ENCODE data around the gene TTC34. TPM values are rescaled to one million over a fixed set of nuclear protein-coding genes. Genes with fewer than 3 reads are reported as not detected.
"Not testable (repeated sequence)": the region's sequence is repeated elsewhere in the genome, so short reads cannot be mapped to it uniquely, and the experiment has no call there.

TTC34 gene
- total and polyA plus RNA-seq, 3 experiments from 2014 or later = 0.17 to 1.1 (median 1.1) TPM

DNA sequence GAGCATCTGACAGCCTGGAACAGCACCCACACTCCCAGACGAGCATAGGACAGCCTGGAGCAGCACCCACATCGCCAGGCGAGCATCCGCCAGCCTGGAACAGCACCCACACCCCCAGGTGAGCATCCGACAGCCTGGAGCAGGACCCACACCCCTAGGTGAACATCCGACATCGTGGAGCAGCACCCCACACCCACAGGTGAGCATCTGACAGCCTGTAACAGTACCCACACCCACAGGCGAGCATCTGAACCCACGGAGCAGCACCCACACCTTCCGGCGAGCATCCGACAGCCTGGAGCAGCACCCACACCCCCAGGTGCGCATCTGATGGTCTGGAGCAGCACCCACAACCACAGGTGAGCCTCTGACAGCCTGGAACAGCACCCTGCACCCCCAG, 44.0 kb downstream of the TTC34 start:
- H3K9me3 ChIP-seq (ENCODE audit: low read length); CTCF ChIA-PET; H3K4me1 Mint-ChIP-seq; H3K27me3 Mint-ChIP-seq; H3K27ac ChIP-seq (ENCODE audit: low read depth, low read length); H3K4me3 Mint-ChIP-seq; H3K27me3 ChIP-seq (ENCODE audit: insufficient read depth, low read length, poor library complexity, severe bottlenecking); H3K36me3 ChIP-seq (ENCODE audit: insufficient read depth, low read length); POLR2A ChIA-PET; H3K9me3 Mint-ChIP-seq; H3K4me1 ChIP-seq (ENCODE audit: insufficient read depth, low read length); H3K36me3 Mint-ChIP-seq; DNase-seq; H3K27ac Mint-ChIP-seq; H3K4me3 ChIP-seq (ENCODE audit: low read length): not testable (repeated sequence)

DNA sequence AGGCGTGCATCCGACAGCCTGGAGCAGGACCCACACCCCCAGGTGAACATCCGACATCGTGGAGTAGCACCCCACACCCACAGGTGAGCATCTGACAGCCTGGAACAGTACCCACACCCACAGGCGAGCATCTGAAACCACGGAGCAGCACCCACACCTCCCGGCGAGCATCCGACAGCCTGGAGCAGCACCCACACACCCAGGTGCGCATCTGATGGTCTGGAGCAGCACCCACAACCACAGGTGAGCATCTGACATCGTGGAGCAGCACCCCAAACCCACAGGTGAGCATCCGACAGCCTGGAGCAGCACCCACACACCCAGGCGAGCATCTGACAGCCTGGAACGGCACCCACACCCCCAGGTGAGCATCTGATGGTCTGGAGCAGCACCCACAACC, 46.1 kb downstream of the TTC34 start:
- CTCF ChIA-PET; POLR2A ChIA-PET; H3K27me3 Mint-ChIP-seq; H3K36me3 ChIP-seq (ENCODE audit: insufficient read depth, low read length); H3K4me3 ChIP-seq (ENCODE audit: low read length); H3K9me3 ChIP-seq (ENCODE audit: low read length); H3K36me3 Mint-ChIP-seq; DNase-seq; H3K27ac ChIP-seq (ENCODE audit: low read depth, low read length); H3K27ac Mint-ChIP-seq; H3K27me3 ChIP-seq (ENCODE audit: insufficient read depth, low read length, poor library complexity, severe bottlenecking); H3K4me3 Mint-ChIP-seq; H3K4me1 ChIP-seq (ENCODE audit: insufficient read depth, low read length); H3K4me1 Mint-ChIP-seq; H3K9me3 Mint-ChIP-seq: not testable (repeated sequence)

DNA sequence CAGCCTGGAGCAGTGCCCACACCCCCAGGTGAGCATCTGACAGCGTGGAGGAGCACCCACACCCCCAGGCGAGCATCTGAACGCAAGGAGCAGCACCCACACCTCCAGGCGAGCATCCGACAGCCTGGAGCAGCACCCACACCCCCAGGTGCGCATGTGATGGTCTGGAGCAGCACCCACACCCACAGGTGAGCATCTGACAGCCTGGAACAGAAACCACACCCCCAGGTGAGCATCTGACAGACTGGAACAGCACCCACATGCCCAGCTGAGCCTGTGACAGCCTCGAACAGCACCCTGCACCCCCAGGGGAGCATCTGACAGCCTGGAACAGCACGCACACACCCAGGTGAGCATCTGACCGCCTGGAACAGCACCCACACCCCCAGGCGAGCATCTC, 46.9 kb downstream of the TTC34 start:
- DNase-seq; H3K36me3 Mint-ChIP-seq; H3K27ac ChIP-seq (ENCODE audit: low read depth, low read length); H3K27me3 ChIP-seq (ENCODE audit: insufficient read depth, low read length, poor library complexity, severe bottlenecking); H3K4me3 Mint-ChIP-seq; H3K27me3 Mint-ChIP-seq; H3K4me1 ChIP-seq (ENCODE audit: insufficient read depth, low read length); POLR2A ChIA-PET; H3K9me3 Mint-ChIP-seq; CTCF ChIA-PET; H3K36me3 ChIP-seq (ENCODE audit: insufficient read depth, low read length); H3K4me1 Mint-ChIP-seq; H3K27ac Mint-ChIP-seq; H3K4me3 ChIP-seq (ENCODE audit: low read length); H3K9me3 ChIP-seq (ENCODE audit: low read length): not testable (repeated sequence)

DNA sequence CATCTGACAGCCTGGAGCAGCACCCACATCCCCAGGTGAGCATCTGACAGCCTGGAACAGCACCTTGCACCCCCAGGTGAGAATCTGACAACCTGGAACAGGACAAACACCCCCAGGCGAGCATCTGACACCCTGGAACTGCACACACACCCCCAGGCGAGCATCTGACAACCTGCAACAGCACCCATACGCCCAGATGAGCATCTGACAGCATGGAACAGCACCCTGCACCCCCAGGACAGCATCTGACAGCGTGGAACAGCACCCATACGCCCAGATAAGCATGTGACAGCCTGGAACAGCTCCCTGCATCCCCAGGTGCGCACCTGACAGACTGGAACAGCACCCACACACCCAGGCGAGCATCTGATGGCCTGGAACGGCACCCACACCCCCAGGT, 49.0 kb downstream of the TTC34 start:
- CTCF ChIA-PET; H3K27ac ChIP-seq (ENCODE audit: low read depth, low read length); H3K27me3 Mint-ChIP-seq; POLR2A ChIA-PET; H3K4me1 Mint-ChIP-seq; H3K4me1 ChIP-seq (ENCODE audit: insufficient read depth, low read length); H3K9me3 ChIP-seq (ENCODE audit: low read length); H3K9me3 Mint-ChIP-seq; H3K27ac Mint-ChIP-seq; H3K36me3 ChIP-seq (ENCODE audit: insufficient read depth, low read length); H3K4me3 ChIP-seq (ENCODE audit: low read length); H3K4me3 Mint-ChIP-seq; H3K36me3 Mint-ChIP-seq; H3K27me3 ChIP-seq (ENCODE audit: insufficient read depth, low read length, poor library complexity, severe bottlenecking); DNase-seq: not testable (repeated sequence)

DNA sequence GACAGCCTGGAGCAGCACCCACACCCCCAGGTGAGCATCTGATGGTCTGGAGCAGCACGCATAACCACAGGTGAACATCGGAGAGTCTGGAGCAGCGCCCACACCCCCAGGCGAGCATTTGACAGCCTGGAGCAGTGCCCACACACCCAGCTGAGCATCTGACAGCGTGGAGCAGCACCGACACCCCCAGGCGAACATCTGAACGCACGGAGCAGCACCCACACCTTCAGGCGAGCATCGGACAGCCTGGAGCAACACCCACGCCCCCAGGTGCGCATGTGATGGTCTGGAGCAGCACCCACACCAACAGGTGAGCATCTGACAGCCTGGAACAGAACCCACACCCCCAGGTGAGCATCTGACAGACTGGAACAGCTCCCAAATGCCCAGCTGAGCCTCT, 49.6 kb downstream of the TTC34 start:
- H3K4me3 Mint-ChIP-seq; H3K36me3 ChIP-seq (ENCODE audit: insufficient read depth, low read length); H3K4me1 ChIP-seq (ENCODE audit: insufficient read depth, low read length); H3K27me3 Mint-ChIP-seq; H3K36me3 Mint-ChIP-seq; H3K9me3 Mint-ChIP-seq; H3K27me3 ChIP-seq (ENCODE audit: insufficient read depth, low read length, poor library complexity, severe bottlenecking); H3K4me1 Mint-ChIP-seq; CTCF ChIA-PET; H3K9me3 ChIP-seq (ENCODE audit: low read length); H3K27ac ChIP-seq (ENCODE audit: low read depth, low read length); H3K27ac Mint-ChIP-seq; H3K4me3 ChIP-seq (ENCODE audit: low read length); DNase-seq; POLR2A ChIA-PET: not testable (repeated sequence)

DNA sequence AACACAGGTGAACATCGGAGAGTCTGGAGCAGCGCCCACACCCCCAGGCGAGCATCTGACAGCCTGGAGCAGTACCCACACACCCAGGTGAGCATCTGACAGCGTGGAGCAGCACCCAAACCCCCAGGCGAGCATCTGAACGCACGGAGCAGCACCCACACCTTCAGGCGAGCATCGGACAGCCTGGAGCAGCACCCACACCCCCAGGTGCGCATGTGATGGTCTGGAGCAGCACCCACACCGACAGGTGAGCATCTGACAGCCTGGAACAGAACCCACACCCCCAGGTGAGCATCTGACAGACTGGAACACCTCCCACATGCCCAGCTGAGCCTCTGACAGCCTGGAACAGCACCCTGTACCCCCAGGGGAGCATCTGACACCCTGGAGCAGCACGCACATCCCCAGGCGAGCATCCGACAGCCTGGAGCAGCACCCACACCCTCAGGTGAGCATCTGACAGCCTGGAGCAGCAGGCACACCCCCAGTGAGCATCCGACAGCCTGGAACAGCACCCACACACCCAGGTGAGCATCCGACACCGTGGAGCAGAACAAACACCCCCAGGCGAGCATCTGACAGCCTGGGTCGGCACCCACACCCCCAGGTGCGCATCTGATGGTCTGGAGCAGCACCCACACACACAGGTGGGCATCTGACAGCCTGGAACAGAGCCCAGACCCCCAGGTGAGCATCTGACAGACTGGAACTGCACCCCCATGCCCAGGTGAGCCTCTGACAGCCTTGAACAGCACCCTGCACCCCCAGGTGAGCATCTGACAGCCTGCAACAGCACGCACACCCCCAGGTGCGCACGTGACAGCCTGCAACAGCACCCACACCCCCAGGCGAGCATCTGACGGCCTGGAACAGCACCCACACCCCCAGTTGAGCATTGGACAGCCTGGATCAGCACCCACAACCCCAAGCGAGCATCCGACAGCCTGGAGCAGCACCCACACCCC, 50.4 kb downstream of the TTC34 start:
- POLR2A ChIA-PET; DNase-seq; H3K9me3 ChIP-seq (ENCODE audit: low read length); H3K27ac ChIP-seq (ENCODE audit: low read depth, low read length); H3K4me3 Mint-ChIP-seq; H3K27me3 ChIP-seq (ENCODE audit: insufficient read depth, low read length, poor library complexity, severe bottlenecking); H3K27ac Mint-ChIP-seq; H3K27me3 Mint-ChIP-seq; H3K4me1 ChIP-seq (ENCODE audit: insufficient read depth, low read length); H3K9me3 Mint-ChIP-seq; H3K4me3 ChIP-seq (ENCODE audit: low read length); H3K36me3 Mint-ChIP-seq; H3K36me3 ChIP-seq (ENCODE audit: insufficient read depth, low read length); CTCF ChIA-PET; H3K4me1 Mint-ChIP-seq: not testable (repeated sequence)

DNA sequence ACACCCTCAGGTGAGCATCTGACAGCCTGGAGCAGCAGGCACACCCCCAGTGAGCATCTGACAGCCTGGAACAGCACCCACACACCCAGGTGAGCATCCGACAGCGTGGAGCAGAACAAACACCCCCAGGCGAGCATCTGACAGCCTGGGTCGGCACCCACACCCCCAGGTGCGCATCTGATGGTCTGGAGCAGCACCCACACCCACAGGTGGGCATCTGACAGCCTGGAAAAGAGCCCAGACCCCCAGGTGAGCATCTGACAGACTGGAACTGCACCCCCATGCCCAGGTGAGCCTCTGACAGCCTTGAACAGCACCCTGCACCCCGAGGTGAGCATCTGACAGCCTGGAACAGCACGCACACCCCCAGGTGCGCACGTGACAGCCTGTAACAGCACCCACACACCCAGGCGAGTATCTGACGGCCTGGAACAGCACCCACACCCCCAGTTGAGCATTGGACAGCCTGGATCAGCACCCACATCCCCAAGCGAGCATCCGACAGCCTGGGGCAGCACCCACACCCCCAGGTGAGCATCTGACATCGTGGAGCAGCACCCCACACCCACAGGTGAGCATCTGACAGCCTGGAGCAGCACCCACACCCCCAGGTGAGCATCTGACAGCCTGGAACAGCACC, 51.3 kb downstream of the TTC34 start:
- H3K4me3 Mint-ChIP-seq; H3K27ac Mint-ChIP-seq; POLR2A ChIA-PET; H3K27ac ChIP-seq (ENCODE audit: low read depth, low read length); H3K9me3 Mint-ChIP-seq; H3K36me3 Mint-ChIP-seq; H3K4me1 Mint-ChIP-seq; DNase-seq; H3K9me3 ChIP-seq (ENCODE audit: low read length); H3K4me3 ChIP-seq (ENCODE audit: low read length); H3K4me1 ChIP-seq (ENCODE audit: insufficient read depth, low read length); H3K27me3 ChIP-seq (ENCODE audit: insufficient read depth, low read length, poor library complexity, severe bottlenecking); H3K36me3 ChIP-seq (ENCODE audit: insufficient read depth, low read length); H3K27me3 Mint-ChIP-seq; CTCF ChIA-PET: not testable (repeated sequence)

DNA sequence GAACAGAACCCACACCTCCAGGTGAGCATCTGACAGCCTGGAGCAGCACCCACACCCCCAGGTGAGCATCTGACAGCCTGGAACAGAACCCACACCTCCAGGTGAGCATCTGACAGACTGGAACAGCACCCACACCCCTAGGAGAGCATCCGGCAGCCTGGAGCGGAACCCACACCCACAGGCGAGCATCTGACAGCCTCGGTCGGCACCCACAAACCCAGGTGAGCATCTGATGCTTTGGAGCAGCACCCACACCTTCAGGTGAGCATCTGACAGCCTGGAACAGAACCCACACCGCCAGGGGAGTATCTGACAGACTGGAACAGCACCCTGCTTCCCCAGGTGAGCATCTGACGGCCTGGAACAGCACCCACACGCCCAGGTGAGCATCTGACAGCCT, 52.9 kb downstream of the TTC34 start:
- H3K9me3 ChIP-seq (ENCODE audit: low read length); H3K36me3 ChIP-seq (ENCODE audit: insufficient read depth, low read length); H3K27me3 Mint-ChIP-seq; H3K27ac Mint-ChIP-seq; H3K9me3 Mint-ChIP-seq; H3K4me3 ChIP-seq (ENCODE audit: low read length); H3K4me1 Mint-ChIP-seq; H3K4me1 ChIP-seq (ENCODE audit: insufficient read depth, low read length); DNase-seq; H3K4me3 Mint-ChIP-seq; H3K27me3 ChIP-seq (ENCODE audit: insufficient read depth, low read length, poor library complexity, severe bottlenecking); H3K27ac ChIP-seq (ENCODE audit: low read depth, low read length); CTCF ChIA-PET; POLR2A ChIA-PET; H3K36me3 Mint-ChIP-seq: not testable (repeated sequence)
